HEK293 (cell line): Measurements from ENCODE around the gene ZFPL1.

Source experiments
- GLI4 ChIP-seq: fragments of 450-650 bp; formaldehyde crosslinking; IDR thresholded peaks from 2 replicates; pipeline ENCODE4 v1.5.1; 2016; ENCODE audit warnings: missing biosample characterization, missing genetic modification characterization
- KLF10 ChIP-seq: fragments of 450-650 bp; IDR thresholded peaks from 2 replicates; pipeline ENCODE4 v1.5.1; 2018; ENCODE audit warnings: missing biosample characterization, mild to moderate bottlenecking, missing genetic modification characterization
- YY1 ChIP-seq: fragments of 450-650 bp; formaldehyde crosslinking; IDR thresholded peaks from 2 replicates; pipeline ENCODE4 v1.5.1; 2018; ENCODE audit warnings: missing biosample characterization, missing genetic modification characterization
- ZBTB21 ChIP-seq: fragments of 450-650 bp; formaldehyde crosslinking; IDR thresholded peaks from 2 replicates; pipeline ENCODE4 v1.5.1; 2017; ENCODE audit warnings: missing biosample characterization, missing genetic modification characterization
- ZNF214 ChIP-seq: fragments of 450-650 bp; formaldehyde crosslinking; IDR thresholded peaks from 2 replicates; pipeline ENCODE4 v1.5.1; 2017; ENCODE audit warnings: missing biosample characterization, mild to moderate bottlenecking, missing genetic modification characterization, borderline replicate concordance
- ZNF24 ChIP-seq: fragments of 450-650 bp; formaldehyde crosslinking; IDR thresholded peaks from 2 replicates; pipeline ENCODE4 v1.5.1; 2016; ENCODE audit warnings: missing biosample characterization, missing genetic modification characterization
- TF ChIP-seq, protein P1 (sequence below): fragments of 450-650 bp; formaldehyde crosslinking; IDR thresholded peaks from 2 replicates; pipeline ENCODE4 v1.5.1; 2016; ENCODE audit warnings: missing biosample characterization, missing genetic modification characterization

DNA sequence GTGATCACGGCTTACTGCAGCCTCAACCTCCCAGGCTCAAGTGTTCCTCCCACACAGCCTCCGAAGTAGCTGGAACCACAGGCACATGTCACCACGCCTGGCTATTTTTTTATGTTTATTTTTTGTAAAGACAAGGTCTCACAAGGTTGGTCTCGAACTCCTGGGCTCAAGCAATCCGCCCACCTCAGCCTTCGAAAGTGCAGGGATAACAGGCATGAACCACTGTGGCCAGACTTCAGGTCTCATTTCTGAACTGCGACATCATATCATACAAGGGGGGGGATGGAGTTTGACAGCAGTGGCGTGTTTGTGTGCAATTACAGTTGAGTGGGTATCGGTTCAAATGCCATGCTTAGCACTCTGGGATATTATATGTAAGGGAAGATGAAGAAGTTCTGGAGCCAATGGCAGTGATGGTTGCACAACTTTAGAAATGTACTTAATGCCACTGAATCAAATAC, 32.6 kb upstream of the ZFPL1 start:
- TF ChIP-seq ZNF214 (tag by site-specific recombination): no peak
- TF ChIP-seq, protein P1, sequence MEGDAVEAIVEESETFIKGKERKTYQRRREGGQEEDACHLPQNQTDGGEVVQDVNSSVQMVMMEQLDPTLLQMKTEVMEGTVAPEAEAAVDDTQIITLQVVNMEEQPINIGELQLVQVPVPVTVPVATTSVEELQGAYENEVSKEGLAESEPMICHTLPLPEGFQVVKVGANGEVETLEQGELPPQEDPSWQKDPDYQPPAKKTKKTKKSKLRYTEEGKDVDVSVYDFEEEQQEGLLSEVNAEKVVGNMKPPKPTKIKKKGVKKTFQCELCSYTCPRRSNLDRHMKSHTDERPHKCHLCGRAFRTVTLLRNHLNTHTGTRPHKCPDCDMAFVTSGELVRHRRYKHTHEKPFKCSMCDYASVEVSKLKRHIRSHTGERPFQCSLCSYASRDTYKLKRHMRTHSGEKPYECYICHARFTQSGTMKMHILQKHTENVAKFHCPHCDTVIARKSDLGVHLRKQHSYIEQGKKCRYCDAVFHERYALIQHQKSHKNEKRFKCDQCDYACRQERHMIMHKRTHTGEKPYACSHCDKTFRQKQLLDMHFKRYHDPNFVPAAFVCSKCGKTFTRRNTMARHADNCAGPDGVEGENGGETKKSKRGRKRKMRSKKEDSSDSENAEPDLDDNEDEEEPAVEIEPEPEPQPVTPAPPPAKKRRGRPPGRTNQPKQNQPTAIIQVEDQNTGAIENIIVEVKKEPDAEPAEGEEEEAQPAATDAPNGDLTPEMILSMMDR (tag by site-specific recombination): no peak
- TF ChIP-seq ZBTB21: no peak
- TF ChIP-seq GLI4: no peak
- no peak for TF ChIP-seq YY1 (tag by site-specific recombination)
- TF ChIP-seq ZNF24 (tag by site-specific recombination): no peak
- no peak for TF ChIP-seq KLF10 (tag by site-specific recombination)
